ENCODE data around the gene TP73.

DNA sequence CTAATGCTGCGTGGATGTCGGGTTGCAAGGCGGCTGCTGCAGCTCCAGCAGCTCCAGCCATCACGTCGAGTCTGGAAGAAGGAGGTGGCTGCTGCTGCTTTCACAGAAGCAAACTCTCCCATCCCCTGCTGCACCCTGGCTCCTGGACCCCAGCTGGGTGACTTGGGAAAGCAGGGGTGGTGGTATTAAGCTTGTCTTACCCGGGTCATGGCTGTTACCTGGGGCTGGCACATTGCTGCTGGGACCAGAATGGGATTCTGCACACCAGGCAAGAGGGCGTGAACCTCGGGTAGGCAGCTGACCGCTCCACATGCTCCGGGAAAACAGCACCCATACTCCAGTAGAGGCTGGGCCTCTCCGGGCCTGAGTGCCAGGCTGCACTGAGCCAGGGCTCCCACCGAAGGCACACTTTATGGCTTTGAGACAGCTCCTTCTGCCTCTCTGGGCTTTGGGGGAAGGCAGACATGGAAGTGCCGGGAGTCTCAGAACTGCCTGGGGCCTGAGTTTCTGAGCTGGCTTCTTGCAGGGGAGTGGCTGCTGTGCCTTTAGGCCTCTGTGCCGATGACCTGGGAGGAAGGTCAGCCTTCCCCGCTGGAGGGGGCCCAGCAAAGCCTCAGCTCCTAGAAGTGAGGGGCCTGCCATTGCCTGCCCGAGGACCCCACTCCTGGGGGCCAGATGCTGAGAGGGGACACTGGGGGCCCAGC, 121.4 kb downstream of the TP73 start:
- no peak for TF ChIP-seq RAD21 (IDR thresholded peaks at IDR 0.05; ENCODE audit: low read depth)
- TF ChIP-seq, protein P1, sequence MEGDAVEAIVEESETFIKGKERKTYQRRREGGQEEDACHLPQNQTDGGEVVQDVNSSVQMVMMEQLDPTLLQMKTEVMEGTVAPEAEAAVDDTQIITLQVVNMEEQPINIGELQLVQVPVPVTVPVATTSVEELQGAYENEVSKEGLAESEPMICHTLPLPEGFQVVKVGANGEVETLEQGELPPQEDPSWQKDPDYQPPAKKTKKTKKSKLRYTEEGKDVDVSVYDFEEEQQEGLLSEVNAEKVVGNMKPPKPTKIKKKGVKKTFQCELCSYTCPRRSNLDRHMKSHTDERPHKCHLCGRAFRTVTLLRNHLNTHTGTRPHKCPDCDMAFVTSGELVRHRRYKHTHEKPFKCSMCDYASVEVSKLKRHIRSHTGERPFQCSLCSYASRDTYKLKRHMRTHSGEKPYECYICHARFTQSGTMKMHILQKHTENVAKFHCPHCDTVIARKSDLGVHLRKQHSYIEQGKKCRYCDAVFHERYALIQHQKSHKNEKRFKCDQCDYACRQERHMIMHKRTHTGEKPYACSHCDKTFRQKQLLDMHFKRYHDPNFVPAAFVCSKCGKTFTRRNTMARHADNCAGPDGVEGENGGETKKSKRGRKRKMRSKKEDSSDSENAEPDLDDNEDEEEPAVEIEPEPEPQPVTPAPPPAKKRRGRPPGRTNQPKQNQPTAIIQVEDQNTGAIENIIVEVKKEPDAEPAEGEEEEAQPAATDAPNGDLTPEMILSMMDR (IDR thresholded peaks at IDR 0.05 in 2 of 3, conservative IDR thresholded peaks at IDR 0.05 in 1 of 3; ENCODE audit: borderline replicate concordance in 1 of 3, insufficient read depth in 1 of 3, low read depth in 2 of 3, low read length in 2 of 3): no peak
